GM12874 (cell line): ENCODE data around the gene LGR5.
A peak's percentile ranks its signal among the peaks of the same experiment; 100 is the strongest.

Experiments used
- CTCF ChIP-seq: IDR thresholded peaks from 2 replicates; pipeline ENCODE4 v1.5.1; 2011; ENCODE audit warnings: low read depth, mild to moderate bottlenecking, control low read depth, low read length, moderate library complexity; ENCODE audit not compliant: insufficient read depth

Gene LGR5

GRCh38 chr12:71439613-71440344 is at the start of gene LGR5:
TSS of gene LGR5 (plus strand) at chr12:71439798. CDS start at chr12:71440081, 283 bp downstream.
- no peak for TF ChIP-seq CTCF

DNA sequence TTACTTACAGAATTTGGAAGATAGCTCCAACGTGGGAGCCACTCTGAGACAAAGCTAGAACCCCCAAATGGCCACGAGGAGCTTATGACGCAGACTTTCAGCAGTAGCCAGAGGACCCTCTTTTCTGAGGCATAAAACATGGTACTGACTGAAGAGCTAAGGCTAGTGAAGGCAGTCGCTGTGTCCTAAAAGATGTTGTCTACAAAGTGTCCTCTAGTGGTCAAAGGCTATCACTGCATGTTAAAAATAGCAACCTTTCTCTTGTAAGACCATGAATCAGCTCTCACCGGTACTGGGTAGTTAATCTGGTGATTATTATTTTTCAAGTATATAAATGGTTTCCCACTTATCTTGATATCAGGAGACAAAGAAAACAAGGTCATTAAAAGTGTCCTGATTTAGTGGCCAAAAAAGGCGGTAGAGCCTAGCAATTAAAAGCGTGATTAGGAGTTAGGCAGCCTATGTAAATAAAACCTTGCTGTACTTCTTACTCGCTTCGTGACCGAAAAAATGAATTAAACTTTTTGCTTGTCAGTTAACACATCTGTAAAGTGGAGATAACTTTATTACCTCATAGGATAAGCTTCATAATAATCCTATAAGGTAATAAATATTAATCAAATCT is 47.0 kb upstream of the LGR5 start:
- peak; percentile 77 for TF ChIP-seq CTCF

DNA sequence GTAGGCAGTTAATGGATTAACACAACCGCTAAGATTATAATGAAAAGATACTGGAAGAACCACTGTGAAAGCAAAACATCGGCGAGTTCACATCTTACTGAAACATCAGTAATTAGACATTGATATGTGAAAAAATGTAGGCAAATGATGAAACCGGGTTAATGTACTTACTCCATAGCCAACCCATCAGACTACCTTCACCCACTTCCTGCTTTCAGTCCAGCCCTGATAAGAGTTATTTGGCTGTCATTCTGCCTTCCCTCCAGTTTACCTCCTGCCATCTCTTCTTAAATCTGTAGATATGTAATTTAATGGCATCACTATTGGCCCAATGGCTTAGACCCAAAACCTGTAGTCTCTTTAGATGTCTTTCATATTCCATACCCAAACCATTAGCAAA is 46.0 kb upstream of the LGR5 start:
- TF ChIP-seq CTCF = no peak

GRCh38 chr12:71397433-71397954 is 42.1 kb upstream of the LGR5 start:
- TF ChIP-seq CTCF = no peak

DNA sequence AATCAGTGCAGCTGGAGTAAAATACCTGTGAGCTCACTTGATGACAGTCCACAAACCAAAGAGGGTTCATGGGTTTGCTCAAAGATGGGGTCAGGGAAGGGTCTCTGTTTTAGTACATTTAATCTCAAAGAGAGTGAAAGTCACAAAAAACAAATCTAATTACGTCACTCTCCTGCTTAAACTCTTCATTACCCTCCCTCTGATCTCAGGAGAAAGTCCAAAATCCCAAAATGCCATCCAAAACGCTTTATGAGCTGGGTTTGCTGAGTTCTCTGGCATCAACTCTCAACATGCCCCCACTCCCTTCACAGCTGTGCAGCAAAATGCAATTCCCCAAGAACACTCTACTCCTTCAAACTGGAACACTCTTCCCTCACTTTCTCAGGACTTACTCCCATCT is 40.4 kb upstream of the LGR5 start:
- no peak for TF ChIP-seq CTCF

DNA sequence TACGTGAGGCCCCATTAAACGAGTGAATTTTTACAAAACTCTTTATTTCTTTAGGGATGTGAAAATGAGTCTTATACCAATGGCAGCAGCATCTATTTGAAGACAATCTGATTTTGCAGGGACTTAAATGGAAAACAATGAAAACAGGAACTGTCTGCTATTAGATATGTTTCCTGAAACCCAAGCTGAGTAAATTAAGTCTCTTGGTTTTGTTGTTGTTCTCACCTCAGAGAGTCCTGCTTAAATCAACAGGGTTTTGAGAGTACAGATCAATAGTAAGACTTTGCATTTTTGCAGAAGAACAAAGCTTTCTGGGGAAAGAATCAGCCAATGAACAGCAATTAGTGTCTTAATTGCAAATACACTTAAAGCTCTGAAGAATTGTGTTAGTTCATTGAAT is 39.1 kb upstream of the LGR5 start:
- TF ChIP-seq CTCF = no peak

DNA sequence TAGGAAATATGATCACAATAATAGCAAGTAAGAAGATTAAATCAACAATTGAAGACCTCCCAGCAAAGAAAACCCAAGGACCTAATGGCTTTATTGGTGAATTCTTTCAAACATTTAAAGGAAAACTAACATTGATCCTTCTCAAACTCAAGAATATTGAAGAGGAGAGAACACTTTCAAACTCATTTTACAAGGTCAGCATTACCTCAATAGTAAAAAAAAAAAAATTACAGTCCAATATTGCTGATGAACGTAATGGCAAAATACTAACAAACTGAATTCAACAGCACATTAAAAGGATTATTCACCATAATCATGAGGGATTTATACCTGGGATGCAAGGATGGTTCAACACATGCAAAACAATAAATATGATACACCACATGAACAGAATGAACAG is 33.7 kb upstream of the LGR5 start:
- TF ChIP-seq CTCF = no peak
